ENCODE data around the gene SYNC.
"Not testable (repeated sequence)": the region's sequence is repeated elsewhere in the genome, so short reads cannot be mapped to it uniquely, and the experiment has no call there.

The SYNC gene

GRCh38 chr1:32647308-32648134 lies 55.0 kb downstream of the SYNC start:
- no peak for DNase-seq (ENCODE audit: low read depth in 4 of 4, low spot score in 1 of 4)

DNA sequence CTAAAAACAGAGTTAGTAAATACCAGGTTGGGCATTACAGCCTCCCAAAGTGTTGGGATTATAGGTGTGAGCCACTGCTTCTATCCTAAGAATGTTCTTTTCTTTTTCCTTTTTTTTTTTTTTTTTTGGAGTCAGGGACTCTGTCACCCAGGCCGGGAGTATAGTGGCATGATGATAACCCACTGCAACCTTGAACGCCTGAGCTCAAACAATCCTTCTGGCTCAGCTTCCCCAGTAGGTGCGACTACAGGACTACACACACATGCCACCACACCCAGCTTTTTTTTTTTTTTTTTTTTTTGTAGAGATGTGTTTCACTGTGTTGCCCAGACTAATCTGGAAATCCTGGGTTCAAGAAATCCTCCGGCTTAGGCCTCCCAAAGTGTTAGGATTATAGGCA lies 58.1 kb downstream of the SYNC start:
- DNase-seq (ENCODE audit: low read depth in 4 of 4, low spot score in 1 of 4): no peak

DNA sequence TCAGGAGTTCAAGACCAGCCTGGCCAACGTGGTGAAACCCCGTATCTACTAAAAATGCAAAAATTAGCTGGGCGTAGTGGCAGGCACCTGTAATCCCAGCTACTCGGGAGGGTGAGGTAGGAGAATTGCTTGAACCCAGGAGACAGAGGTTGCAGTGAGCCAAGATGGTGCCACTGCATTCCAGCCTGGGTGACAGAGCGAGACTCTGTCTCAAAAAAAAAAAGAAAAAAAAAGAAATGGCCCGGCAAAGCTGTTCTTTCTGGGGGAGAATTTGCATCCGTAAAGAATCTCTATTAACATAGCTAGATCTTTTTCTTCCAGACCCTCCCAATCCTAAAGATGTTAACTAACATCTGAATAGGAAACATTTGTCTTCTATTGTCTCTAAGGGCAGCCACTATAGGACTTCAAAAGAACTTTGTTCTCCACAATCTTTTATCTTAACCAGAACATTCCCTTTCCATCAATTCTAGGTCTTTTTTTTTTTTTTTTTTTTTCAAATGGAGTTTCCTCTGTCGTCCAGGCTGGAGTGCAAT lies 60.2 kb downstream of the SYNC start:
- not testable (repeated sequence) for DNase-seq (ENCODE audit: low read depth in 4 of 4, low spot score in 1 of 4)

- DNase-seq (ENCODE audit: low read depth in 4 of 4, low spot score in 1 of 4): no peak
Observed at GRCh38 chr1:32639489-32640075, 63.0 kb downstream of the SYNC start.

DNA sequence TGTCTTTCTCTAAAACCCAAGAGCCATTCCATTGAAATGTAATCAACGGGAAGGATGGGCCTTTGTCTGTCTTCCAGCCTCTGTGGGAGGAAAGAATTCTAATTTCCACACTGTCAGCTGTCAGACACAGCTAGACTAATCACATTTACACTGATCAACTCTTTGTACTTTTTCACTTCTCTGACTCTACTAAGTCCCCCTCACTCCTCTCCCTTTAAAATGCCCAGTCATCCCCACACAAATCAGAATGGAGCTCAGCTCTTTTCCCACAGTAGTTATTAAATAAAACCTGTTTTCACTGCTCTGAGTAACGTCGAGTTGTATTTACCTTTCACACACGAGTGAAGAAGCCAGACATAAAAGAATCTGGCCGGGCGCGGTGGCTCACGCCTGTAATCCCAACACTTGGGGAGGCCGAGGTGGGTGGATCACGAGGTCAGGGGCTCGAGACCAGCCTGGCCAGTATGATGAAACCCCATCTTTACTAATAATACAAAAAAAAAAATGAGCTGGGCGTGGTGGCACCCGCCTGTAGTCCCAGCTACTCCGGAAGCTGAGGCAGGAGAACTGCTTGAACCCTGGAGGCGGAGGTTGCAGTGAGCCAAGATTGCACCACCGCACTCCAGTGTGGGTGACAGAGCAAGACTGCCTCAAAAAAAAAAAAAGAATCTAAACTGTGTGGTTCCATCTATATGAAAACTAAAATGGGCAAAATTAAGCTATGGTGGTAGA lies 65.5 kb downstream of the SYNC start:
- no peak for DNase-seq (ENCODE audit: low read depth in 4 of 4, low spot score in 1 of 4)

DNA sequence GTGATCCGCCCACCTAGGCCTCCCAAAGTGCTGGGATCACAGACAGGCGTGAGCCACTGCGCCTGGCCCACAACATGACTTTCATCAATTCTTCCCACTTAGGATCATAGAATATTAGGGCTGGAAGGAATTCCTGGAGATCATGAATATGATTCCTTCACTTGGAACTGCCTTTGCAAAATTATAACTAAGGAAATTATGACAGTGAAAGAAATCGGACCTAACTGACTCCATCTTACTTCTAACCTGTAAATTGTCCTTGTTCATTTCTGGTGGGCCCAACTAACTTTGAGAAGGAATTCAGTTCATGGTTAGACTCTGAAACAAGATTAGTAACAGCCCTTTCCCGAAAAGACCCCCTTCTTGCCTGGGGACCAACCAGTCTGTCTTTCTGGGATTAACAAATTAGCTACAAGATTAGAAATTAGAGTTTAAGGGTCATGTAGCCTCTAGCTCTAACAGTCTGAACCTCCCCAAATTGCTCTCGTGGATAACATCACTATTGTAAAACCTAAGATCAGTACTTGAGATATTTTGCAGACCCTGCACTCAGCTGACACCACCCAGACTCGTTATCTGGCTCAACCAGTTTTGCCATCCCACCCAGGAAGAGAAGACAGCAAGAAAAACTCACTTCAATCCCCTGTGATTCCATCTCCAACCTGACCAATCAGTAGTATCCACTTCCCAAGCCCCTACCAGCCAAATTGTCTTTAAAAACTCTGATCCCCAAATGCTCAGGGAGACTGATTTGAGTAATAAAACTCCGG lies 66.9 kb downstream of the SYNC start:
- no peak for DNase-seq (ENCODE audit: low read depth in 4 of 4, low spot score in 1 of 4)

DNA sequence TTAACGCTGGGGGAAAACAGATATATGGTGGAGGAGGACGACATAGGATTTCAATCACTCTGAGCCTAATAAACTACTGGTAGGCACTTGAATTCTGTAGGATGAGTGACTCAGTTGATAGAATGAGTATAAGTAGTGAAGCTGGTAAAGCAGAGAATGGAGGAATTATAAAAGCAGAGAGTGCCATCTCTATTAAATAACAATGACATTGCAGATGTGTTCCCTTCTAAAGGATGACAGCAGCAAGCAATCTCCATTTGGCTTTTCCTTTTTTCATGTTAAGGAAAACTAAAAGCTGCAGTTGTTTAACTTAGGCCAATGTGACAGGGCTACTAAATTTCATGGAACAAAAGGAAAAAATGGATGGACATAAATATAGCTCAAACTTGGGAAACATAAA lies 69.7 kb downstream of the SYNC start:
- DNase-seq (ENCODE audit: low read depth in 4 of 4, low spot score in 1 of 4): no peak

DNA sequence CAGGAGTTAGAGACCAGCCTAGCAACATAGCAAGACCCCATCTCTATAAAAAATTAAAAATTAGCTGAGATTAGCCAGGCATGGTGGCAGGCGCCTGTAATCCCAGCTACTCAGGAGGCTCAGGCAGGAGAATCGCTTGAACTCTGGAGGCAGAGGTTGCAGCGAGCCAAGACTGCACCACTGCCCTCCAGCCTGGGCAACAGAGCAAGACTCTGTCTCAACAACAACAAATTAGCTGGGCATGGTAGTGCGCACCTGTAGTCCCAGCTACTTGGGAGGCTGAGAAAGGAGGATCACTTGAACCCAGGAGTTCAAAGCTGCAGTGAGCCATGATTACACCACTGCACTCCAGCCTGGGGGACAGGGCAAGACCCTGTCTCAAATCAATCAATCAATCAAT lies 72.4 kb downstream of the SYNC start:
- not testable (repeated sequence) for DNase-seq (ENCODE audit: low read depth in 4 of 4, low spot score in 1 of 4)
